Activated gamma-delta T cell treated with Interleukin-2 at 50 U/mL for 16 hours (primary cell): ENCODE measurements around the gene UMAD1.

Experiments used
- DNase-seq: peaks from one replicate; pipeline ENCODE4 v3.0.0-alpha.2; 2020

Gene UMAD1

DNA sequence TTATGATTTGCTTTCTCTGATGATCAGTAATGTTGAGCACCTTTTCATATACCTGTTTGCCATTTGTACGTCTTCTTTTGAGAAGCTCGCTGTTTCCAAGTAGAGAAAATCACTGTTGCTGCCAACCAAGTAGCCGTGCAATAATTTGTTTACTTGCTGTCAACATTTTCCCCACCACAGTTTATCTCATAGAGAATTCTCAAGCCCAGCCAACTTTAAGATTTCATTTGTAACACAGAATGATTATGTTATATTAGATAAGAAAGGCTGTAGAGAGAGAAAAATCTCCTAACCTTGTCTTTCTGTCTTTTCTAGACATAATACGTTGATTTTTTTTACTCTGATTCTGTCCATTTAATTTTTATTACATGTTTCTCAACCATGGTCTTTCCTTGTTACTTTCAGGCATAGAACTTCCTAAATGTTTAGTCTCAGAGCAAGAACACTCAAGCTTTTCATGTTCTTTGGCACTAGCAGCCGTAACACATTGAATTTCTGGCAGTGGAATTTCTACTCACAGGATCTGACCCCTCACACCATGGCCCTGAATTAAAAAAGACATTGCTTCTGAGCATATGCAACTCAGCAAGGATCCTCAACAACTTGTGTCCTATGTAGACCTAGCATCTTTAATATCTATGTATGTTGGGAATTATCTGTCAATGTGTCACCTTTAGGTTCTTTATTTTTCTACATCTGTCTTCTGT lies 54.7 kb downstream of the UMAD1 start:
- no peak for DNase-seq

DNA sequence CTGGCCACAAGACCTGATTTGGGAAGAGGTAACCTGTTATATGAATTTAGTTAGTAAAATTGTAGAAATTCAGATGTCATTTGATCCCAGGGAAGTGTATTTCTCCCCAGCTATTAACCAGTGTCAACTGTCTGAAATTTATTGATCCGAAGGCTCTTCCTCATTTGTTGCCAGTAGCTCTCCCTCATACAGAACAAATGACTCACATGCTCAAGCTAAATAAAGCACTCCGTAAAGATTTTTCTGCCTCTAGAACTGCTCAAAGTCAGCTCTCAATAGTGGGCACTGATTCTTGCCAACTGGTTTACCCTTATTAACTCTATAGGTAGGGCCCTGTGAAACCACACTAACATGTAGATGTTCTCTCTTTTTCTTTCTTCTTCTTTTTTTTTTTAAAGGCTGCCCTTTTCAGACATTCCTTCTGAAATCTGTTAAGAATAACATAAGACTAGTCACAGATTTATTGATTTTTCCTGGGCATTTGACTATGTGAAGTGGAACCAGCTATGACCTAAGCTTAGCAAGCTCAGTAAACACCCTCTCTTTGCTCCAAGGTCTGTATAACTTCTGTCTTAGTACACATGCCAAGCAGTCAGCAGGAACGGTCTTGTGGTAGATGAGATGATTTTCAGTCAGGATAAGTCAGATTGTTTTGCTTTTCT lies 56.0 kb downstream of the UMAD1 start:
- DNase-seq = no peak

DNA sequence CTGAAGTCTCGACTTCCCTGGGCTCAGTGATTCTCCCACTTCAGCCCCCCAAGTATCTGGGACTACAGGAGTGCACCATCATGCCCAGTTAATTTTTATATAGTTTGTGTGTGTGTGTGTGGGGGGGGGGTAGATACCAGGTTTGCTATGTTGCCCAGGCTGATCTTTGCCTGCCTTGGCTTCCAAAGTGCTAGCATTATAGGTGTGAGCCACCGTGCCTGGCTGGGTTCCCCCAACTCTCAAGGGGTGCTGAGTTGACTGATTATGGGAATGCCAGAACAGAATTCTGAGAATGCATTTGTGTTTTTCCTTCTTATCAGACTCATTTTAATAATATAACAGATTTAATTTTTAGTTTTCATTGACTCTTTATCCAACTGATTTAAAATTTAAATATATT lies 58.4 kb downstream of the UMAD1 start:
- no peak for DNase-seq

DNA sequence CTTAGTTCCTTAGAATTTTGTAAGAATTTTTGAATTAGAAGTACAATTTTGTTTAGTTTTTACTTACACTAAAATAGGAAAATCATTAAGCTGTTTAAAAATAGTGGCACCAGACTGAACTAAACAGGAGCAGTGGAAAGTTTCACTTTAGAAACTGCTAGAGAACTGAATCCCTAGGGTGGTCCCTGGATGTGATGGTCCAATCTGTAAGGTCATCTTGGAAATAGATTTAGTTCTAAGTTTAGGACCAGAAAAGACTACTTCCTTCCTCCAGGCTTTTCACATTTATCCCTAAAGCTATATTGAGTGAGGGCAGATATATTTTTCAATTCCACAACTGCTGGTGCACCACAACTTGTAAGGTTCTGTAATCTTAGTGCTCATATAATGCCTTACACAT lies 58.8 kb downstream of the UMAD1 start:
- DNase-seq = no peak

DNA sequence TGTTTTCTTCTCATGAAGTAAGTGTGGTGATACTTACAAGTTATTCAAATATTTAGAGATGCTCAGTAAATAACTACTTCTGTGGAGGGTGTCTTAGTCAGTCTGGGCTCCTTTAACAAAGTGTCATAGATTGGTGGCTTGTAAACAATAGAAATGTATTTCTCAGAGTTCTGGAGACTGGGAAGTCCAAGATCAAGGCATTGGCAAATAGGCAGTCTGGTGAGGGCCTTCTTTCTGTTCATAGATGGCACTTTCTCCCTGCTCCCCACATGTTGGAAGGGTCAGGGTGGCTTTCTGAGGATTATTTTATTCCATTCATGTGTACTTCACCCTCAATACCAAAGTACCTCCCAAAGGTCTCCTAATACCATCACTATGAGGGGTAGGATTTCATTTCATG lies 59.4 kb downstream of the UMAD1 start:
- no peak for DNase-seq

DNA sequence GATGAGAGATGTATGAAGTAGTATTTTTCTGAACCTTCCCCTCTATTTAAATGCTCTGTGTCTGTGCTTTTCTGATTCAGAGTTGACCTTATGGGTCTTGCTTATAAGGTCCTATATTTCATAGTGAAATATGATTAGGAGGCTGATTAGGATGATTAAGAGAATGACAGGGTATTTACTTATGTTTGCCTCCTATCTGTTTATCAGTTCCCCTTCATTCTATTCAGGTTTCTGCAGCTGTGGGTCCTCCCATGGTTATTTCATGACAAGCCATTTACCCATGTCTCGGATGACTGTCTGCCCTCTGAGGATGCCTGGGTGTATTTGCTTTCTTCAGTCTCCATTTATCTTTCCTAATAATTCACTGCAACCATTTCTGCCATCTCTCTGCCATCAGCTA lies 61.0 kb downstream of the UMAD1 start:
- DNase-seq = no peak

DNA sequence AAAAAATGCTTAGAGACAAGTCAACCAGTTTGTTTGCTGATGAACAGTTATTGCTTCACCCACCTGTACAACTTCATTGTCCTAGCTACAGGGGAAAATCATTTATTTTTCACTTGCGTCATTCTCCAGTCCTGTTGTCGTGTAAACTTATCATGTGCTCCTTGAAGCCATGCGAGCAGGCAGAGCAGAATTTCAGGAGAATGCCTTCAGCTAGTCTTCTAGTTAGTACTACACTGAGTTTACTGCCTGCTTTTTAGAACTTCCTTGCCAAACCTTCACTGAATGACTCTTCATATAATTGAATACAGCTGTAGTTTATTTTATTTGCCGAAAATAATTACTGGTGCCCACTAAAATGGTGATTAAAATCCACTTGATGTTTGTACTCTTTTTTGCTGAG lies 62.3 kb downstream of the UMAD1 start:
- no peak for DNase-seq

DNA sequence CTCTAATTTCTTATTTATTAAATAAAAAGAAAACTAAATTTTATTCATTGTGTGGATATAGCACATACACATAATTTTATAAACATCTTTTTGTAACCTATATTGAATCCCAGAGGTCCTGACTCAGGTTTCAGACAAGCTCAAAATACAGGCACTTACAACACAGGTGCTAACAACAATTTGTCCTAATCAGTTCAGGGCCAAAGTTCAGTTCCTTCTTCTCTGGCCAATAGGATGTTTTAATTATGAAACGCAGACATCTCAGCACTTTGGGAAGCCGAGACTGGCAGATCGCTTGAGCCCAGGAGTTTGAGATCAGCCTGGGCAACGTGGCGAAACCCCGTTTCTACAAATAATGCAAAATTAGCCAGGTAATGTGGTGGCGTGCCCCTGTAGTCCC lies 62.9 kb downstream of the UMAD1 start:
- DNase-seq = no peak

DNA sequence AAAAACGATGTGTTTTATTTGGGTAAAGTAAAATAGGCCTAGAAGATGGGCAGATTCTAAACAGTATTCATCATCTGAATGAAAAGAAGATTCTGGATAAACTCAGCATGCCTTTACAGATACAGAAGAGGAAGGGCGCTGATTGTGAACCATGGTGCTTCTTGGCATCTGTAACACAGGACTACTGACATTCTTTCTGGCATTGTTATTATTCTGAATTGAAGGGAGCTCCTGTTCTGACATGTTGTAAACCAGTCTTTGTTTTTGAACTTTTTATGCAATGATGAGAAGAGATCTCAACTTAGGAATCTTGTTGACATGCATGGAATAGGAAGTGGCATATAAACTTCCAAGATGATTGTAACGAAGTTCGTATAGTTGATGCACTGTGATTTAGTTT lies 64.3 kb downstream of the UMAD1 start:
- DNase-seq = no peak

DNA sequence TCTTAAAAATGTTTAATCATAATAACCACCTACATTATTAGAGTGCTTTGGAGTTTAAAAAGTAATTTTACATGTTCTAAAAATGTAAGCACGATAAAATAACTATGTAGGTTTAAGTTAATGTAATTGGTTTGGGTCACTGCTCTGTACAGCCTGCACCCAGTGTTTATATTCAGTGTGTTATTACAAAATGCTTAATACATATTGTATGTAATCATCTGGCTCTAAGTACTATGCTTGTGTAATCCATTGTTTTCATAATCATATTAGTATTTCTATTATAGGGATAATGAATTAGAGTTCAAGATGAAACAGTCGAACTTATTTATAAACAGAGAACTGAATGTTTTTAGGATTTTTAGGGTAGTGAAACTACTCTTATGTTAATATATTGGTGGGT lies 64.8 kb downstream of the UMAD1 start:
- DNase-seq = no peak

DNA sequence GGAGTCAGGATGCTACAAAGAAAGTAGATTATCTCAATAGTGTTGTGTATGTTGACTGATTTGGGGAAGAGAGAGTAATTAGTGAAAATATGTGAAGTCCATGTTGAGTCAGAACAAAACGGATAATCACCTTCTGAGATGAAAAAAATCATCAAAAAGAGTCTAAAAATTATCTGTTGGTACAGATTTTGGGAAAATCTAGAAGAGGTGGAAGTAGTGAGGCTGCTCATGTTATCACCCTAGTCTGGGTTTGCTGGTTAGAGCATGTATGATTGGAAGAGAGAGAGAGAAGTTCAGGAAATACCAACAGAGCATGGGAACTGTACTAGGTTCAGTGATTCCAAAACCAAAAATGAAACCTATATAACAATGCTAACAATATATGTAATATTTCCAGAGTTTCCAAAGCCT lies 65.6 kb downstream of the UMAD1 start:
- no peak for DNase-seq

DNA sequence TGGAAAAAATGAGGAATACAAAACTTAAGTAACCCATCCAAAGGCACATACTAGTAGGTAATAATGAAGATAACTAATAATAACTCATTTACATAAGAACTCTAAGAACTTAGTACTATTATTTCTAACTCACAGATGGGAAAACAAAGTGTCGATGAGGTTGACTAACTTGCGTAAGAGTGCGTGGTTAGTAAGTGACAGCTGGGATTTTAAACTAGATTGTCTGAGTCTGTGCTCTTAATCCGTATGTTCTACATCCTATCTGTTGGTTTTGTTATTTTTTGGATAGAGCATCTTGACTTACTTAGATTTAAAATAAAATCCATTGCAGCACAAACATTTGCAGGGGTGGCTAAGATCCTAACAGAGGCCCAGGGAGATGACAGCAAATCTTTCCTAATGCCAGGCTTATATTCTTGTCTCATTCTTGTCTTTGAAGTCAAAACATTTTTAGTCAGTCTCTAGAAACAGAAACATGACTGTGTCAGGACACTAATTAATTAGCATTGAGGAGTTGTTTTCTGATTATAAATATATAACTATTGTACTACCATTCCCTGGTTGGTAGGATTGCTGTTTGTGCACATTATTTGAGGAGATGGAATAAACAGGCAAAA lies 66.1 kb downstream of the UMAD1 start:
- DNase-seq = no peak

DNA sequence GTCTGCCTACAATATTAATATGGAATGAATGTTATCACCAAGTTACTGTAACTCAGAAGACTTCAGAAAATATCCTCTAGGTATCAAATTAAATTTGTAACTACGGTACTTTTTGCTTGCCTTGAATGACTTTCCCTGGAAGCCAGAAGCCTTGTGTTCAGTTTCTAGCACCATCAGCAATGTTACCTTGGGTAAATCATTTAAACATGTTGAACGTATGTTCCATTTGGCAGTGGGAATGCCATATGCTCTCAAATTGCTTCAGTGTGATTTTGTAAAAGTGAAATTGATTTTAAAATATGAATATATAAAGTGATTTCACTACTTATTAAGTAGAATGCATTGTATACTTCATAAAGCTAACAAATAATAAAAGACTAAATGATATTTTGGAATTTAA lies 66.7 kb downstream of the UMAD1 start:
- DNase-seq = no peak

DNA sequence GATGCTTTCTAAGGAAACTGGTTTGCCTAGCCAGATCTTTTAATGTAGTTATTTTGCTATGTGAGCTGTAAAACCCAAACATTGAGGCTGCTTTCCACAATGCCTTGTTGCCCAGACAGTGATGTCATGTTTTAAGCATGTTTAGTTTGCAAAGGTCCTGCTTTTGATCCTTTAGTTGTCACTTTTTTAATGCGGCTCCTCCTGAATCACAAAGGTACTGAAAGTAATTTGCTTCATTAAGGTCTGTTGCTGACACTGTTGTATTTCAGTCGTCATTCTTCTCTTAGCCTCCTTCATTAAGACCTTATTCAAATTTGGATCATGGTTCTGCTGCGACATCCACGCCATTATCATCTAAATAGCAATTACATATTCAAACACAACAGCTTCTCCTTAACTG lies 67.3 kb downstream of the UMAD1 start:
- DNase-seq = no peak

DNA sequence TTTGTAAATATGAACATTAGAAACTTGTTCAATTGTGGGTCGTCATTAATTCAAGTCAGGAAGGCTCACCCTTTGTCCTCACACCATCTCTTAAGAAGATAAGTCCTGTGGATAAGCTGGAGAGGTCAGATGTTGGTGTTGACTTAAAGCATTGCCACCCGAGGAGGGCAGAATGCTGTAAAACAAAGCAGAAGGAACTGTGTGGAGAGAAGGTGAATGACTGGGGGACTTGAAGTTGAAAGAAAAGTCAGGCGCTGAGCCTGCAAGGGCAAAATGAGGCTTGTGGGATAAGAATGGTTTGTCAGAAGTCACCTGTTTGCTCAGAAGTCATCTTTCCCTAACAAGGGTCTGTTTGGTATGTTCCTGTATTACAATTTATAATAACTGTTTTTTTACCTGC lies 68.7 kb downstream of the UMAD1 start:
- DNase-seq = no peak

DNA sequence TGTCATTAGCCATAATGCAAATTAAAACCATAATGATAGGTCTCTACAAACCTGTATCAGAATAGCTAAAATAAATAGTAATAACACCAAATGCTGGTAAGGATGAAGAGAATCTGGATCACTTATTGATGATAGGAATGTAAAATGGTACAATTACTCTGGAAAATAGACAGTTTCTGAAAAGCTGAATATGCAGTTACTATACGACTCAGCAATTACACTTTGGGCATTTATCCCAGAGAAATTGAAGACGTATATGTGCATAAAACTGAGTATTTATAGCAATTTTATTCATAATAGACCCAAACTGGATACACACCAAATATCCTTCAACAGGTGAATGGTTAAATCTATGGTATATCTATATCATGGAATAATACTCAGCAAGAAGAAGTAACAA lies 69.9 kb downstream of the UMAD1 start:
- no peak for DNase-seq

DNA sequence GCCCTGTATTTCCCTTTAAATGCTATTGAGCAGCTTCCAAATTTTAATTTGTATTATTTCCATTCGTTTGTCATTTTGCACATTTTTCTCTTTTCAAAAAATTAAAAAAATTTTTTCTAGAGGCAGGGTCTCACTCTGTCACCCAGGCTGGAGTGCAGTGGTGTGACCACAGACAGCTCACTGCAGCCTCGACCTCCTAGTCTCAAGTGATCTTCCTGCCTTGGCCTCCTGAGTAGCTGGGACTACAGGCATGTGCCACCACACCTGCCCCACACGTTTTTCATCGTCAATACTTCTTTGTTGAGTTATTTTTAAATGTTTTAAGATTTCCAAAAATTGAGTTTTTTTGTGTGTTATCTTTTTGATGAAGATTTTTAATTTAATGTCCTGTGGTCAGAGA lies 73.2 kb downstream of the UMAD1 start:
- no peak for DNase-seq

DNA sequence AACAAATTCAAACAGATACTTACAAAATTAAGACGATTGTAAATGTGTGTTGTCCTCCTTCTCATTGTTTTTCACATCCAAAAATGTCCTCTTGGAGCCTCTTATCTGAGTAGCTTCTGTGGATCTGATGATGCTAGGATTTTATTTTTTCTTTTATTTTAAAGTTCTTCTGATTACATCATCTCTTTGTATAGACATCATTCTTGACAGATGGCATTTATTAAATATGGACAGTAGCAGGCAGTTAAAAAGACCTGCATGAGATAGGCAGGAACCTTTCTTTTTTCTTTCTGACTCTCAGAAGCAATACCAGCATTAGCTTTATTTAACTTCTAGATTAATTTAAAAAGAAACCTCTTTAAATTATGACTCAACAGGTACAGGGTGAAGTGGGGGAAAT lies 77.9 kb downstream of the UMAD1 start, which contains the start of gene RPA3:
Gene RPA3 (minus strand): TSS at position 116 of the 400 bp plus-strand sequence. CDS start 78,189 bp downstream, outside the sequence.
- no peak for DNase-seq

DNA sequence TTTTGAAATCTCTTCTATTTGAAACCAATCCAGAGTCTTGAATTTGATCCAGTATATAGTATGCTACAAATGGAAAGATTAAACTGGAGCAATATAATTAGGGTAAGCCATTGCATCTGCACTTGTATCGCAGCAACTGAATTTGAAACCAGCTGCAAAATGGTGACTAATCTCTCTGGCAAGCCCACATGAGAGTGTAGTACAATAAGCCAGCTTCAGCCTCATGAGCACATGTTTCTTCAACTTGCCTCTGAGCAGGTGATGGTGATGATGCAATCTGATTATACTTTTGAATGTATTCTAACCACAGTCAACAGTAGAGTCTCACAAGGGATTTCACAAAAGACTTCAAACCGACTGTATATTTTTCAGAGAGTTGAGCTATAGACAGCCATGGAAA lies 78.7 kb downstream of the UMAD1 start:
- DNase-seq = peak; percentile 12

DNA sequence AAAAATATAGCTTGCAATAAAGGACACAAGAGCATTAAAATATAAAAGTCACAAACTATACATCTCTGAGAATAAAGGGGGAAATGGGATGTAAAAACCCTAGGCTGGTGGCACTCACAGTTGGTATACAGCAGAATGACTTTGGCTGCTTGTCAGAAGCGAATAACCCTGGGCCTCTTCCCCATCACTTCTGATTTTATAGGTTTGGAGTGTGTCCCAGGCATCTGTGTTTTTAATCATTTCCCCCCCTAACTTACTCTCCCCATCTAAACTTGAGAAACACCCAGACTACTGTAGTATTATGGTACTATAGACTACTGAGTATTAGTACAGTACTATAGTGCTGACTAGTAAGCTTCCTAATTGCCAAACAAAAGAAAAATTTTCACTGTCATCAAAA lies 79.6 kb downstream of the UMAD1 start:
- DNase-seq = no peak

DNA sequence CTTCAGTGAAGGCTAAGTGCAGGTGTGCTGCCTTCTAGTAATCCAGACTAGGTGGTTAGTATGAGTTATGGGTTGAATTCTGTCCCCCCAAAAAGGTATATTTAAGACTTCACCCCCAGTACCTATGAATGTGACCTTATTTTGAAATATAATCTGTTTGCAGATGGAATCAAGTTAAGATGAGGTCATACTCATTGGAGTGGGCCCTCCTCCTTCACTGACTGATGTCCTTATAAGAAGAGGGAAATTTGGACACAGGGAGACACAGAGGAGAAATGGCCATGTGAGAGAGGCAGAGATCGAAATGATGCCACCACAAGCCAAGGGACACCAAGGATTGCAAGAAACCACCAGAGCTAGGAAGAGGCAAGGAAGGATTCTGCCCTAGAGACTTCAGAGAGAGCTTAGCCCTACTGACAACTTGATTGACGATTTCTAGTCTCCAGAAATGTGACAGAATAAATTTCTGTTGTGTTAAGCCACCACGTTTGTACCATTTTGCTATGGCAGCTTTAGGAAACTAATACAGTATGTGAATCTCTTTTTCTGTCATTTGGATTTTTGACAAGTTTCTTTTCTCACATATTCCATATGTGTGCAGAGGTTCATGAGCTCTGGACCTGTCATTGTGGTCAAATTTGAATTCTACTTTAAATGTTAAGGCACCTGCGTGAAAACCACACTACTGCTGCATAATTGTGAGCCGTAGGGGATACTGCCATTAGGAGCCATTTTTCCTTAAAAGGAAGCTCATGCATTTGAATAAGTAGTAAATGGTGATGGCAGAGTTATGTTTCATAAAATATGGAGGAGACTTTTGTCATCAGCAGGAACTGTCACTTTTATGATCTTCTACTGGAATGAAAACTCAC lies 80.4 kb downstream of the UMAD1 start:
- no peak for DNase-seq

DNA sequence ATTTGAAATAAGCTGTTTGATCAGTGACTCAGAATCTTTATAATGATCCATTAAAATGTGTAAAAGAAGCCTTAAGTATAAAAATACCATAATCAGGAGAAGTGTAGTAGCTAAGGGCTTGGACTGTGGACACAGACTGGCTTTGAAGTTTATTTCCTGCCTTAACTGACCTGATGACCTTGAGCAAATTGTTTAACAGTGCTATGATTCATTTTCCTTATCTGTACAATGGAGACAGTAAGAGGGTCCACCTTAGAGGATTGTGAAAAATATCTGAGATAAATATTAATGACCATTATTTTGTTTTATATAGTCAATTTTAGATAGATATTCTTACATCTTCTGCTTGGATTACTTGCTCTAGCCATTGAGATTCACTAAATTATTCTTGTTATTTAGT lies 91.2 kb downstream of the UMAD1 start:
- no peak for DNase-seq

DNA sequence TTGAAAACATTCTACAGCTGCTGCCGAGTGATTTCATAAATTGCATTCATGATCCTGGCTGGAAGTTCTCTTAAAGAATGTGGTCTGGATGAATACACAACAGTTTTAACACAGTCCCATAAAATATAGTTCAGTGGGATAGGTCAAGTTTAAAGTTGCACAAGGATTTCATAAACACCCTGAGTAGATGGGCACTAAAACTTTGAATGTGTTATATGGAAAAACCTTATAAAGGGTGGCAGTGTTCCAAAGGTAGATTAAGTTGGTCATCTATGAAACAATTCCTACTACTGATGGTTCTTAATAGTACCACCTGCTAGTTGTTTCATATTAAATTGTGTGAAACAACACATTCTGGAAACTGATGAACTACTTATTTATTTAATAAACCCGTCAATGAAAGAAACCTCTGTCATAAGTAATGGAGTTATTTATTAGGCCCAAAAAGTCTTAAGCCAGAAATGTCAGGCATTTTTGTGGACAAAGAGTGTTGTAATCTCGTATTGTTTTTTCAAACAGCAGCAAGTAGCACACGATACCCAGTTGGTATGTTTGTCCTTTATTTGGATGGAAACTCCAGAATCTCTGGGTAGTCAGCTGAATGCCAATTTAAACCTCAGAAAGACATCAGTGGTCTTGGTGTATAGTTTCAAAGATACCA lies 92.2 kb downstream of the UMAD1 start:
- DNase-seq = no peak
